ENCODE results near the gene ZIC3. TPM values are rescaled to one million over a fixed set of nuclear protein-coding genes. Genes with fewer than 3 reads are reported as not detected.
A peak's percentile ranks its signal among the peaks of the same experiment; 100 is the strongest.

Gene ZIC3
- total RNA-seq, 1 experiment from 2014 or later, result 126 TPM

GRCh38 chrX:137575596-137576255, 9.8 kb downstream of the ZIC3 start:
- Histone ChIP-seq H4K5ac (ENCODE audit: insufficient read length, low read depth, low read length) (no peak overlapping the region), H3K18ac (ENCODE audit: insufficient read length, low read depth, low read length) (no peak overlapping the region), H3K23me2 (ENCODE audit: insufficient read length, low read depth, low read length, poor library complexity, severe bottlenecking) (peaks cover 2% of the 10 kb centered on the region), H4K91ac (ENCODE audit: insufficient read length, low read depth, low read length) (no peak overlapping the region), H3K27ac (ENCODE audit: insufficient read length, low read depth, low read length) (peak overlapping the region; percentile 94), H2BK20ac (ENCODE audit: low read depth, low read length, poor library complexity, severe bottlenecking) (no peak overlapping the region), H3K4me2 (ENCODE audit: insufficient read depth, insufficient read length, low read length) (peak overlapping the region; percentile 63), H2BK5ac (ENCODE audit: insufficient read length, low read length) (no peak overlapping the region), H2BK12ac (ENCODE audit: insufficient read length, low read depth, low read length) (peak overlapping the region; percentile 21), H4K8ac (replicated peaks; ENCODE audit: insufficient read length, low read depth, low read length) (no peak overlapping the region), H3K56ac (ENCODE audit: insufficient read length, low read depth, low read length) (no peak overlapping the region), H3K4ac (ENCODE audit: low read depth, low read length) (no peak overlapping the region), H3K14ac (ENCODE audit: insufficient read depth, low read length) (no peak overlapping the region), H3K27me3 (ENCODE audit: insufficient read depth, low read length) (no peaks in the 10 kb centered on the region), H3K4me1 (ENCODE audit: insufficient read depth, low read length) (peaks cover 7% of the 10 kb centered on the region; the same call in 1 of the 2 replicates), H2BK120ac (ENCODE audit: low read depth, low read length, poor library complexity, severe bottlenecking) (no peak overlapping the region), H3K9ac (ENCODE audit: extremely low read depth, insufficient read length, low read length) (peak overlapping the region; percentile 67), H3K79me2 (ENCODE audit: insufficient read depth, low read length) (no peaks in the 10 kb centered on the region; the same call in 1 of the 2 replicates), H3K9me3 (ENCODE audit: control insufficient read depth, low read depth, low read length) (no peaks in the 10 kb centered on the region), H4K20me1 (ENCODE audit: control insufficient read depth, insufficient read depth, insufficient read length) (no peaks in the 10 kb centered on the region), H3T11ph (ENCODE audit: low read length) (no peak overlapping the region), H2AFZ (ENCODE audit: low read length) (no peak overlapping the region), H3K23ac (ENCODE audit: insufficient read length, low read depth, low read length) (no peak overlapping the region), H2BK15ac (ENCODE audit: low read depth, low read length) (no peak overlapping the region), H3K79me1 (ENCODE audit: insufficient read depth, low read depth, low read length, poor library complexity, severe bottlenecking) (no peaks in the 10 kb centered on the region), H2AK5ac (ENCODE audit: insufficient read length, low read length) (no peak overlapping the region)
- Mint-ChIP-seq H3K4me3 (peak overlapping the region; percentile 47 to 85), H3K27ac (peak overlapping the region; percentile 90 to 99 (median 92)), H3K4me1 (peaks cover 44 to 66% of the 10 kb centered on the region in 2 experiments), H3K27me3 (ENCODE audit: low read depth) (no peaks in the 10 kb centered on the region; the same call in 1 of the 2 replicates), H3K9me3 (peaks cover 0 to 43% of the 10 kb centered on the region in 2 experiments; a peak in 2 of 5 replicates), H3K36me3 (ENCODE audit: insufficient read depth in 1 of 3, low read depth in 3 of 3) (peaks cover 7 to 32% (median 28%) of the 10 kb centered on the region in 3 experiments)
- peak; percentile 55 for DNase-seq
- no CpG with 5 or more reads among the region's 13 CpGs for WGBS (ENCODE audit: extremely low coverage, insufficient read length, low lambda C conversion rate)
- TF ChIP-seq CTCF (conservative IDR thresholded peaks at IDR 0.05), result no peak

Data from H9 (cell line).